KMS-11 (cell line): Measurements from ENCODE around the gene RRN3.
"Not testable (repeated sequence)": the region's sequence is repeated elsewhere in the genome, so short reads cannot be mapped to it uniquely, and the experiment has no call there.

Experiments
- H2AFZ ChIP-seq: fragments of 200-600 bp; sonication (generic); 2 replicates; pipeline ENCODE4 v1.6.1; 2016; ENCODE audit warnings: antibody characterized with exemption, mixed run types, low read depth
- H3K27ac ChIP-seq: fragments of 200-600 bp; sonication (generic); 2 replicates; pipeline ENCODE4 v1.6.1; 2016; ENCODE audit warnings: mild to moderate bottlenecking, mixed run types
- H3K27me3 ChIP-seq: fragments of 200-600 bp; sonication (generic); 2 replicates; pipeline ENCODE4 v1.6.1; 2017; ENCODE audit warnings: mild to moderate bottlenecking, low read depth, mixed run types, moderate library complexity; ENCODE audit not compliant: insufficient read depth
- H3K36me3 ChIP-seq: fragments of 200-600 bp; sonication (generic); 2 replicates; pipeline ENCODE4 v1.6.1; 2017; ENCODE audit warnings: mild to moderate bottlenecking, mixed run types; ENCODE audit not compliant: insufficient read depth
- H3K4me1 ChIP-seq: fragments of 200-600 bp; sonication (generic); 2 replicates; pipeline ENCODE4 v1.6.1; 2016; ENCODE audit warnings: mild to moderate bottlenecking, low read depth, mixed run types; ENCODE audit not compliant: poor library complexity, severe bottlenecking
- H3K4me2 ChIP-seq: fragments of 200-600 bp; sonication (generic); 2 replicates; pipeline ENCODE4 v1.7.0; 2016; ENCODE audit warnings: mild to moderate bottlenecking, mixed run types
- H3K4me3 ChIP-seq: fragments of 200-600 bp; sonication (generic); IDR thresholded peaks from 2 replicates; pipeline ENCODE4 v1.6.1; 2017; ENCODE audit warnings: low read depth, low read length, mixed read lengths; ENCODE audit not compliant: insufficient read depth
- H3K79me2 ChIP-seq: fragments of 200-600 bp; sonication (generic); 2 replicates; pipeline ENCODE4 v1.6.1; 2016; ENCODE audit warnings: low read depth, mixed run types; ENCODE audit not compliant: insufficient read depth
- H3K9ac ChIP-seq: fragments of 200-600 bp; sonication (generic); 2 replicates; pipeline ENCODE4 v1.6.1; 2016; ENCODE audit warnings: mild to moderate bottlenecking, mixed run types
- H4K20me1 ChIP-seq: fragments of 200-600 bp; sonication (generic); 2 replicates; pipeline ENCODE4 v1.6.1; 2016; ENCODE audit warnings: mild to moderate bottlenecking, mixed run types; ENCODE audit not compliant: insufficient read depth
- TF ChIP-seq, protein P1 (sequence below): fragments of 200-600 bp; sonication (generic); conservative IDR thresholded peaks from 2 replicates; pipeline ENCODE4 v1.6.1; 2017; ENCODE audit warnings: low read depth, mild to moderate bottlenecking, antibody characterized with exemption, low read length, moderate library complexity, mixed read lengths

Gene RRN3

DNA sequence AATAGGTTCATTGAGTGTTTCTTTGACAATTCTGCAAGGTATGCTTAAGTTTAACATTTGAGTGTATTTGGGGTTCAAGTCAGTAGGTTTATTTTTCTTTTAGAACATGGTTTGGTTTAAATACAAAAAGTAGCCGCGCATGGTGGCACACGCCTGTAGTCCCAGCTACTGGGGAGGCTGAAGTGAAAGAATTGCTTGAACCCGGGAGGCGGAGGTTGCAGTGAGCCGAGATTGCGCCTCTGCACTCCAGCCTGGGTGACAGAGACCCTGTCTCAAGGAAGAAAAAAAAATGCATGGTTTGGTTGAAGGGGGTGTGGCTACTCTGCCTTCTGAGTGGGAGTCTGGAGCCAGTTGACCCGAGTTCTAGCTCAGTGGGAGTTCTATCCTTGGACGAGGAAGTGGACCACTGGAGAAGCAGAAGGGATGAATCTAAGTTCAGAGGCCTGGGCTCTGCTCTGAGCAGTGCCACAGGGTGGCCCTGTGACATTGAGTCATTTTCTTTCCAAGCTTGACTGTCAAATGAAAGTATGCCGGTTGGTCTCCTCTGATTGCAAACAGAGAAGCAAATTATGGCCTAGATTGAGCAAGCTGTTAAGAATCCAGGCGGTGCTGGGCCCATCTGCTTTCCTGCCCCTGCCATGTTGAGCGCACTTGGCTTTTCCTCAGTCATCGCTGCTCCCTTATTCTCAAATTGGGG is 70.5 kb downstream of the RRN3 start:
- H3K27me3 ChIP-seq, H3K4me1 ChIP-seq, H3K79me2 ChIP-seq, H3K9ac ChIP-seq, H4K20me1 ChIP-seq, H3K36me3 ChIP-seq, H3K27ac ChIP-seq, H3K4me3 ChIP-seq, H3K4me2 ChIP-seq, H2AFZ ChIP-seq: not testable (repeated sequence)

DNA sequence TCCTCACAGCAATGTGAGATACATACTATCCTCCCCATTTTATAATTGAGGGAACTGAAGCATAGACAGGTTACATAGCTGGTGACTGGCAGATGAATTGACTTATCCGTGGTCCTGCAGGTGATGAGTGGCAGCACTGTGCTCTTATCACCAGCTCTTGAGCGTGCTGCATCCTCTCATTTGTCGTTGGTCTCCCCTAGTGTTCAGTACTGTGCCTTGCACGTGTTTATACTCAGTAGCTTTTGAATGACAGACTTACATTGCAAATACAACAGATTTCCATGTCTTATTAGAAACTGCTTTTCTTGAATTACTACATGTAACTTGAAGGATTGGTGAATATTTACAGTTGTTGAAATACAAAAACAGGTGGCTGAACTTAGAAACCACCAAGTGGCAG is 71.9 kb downstream of the RRN3 start:
- not testable (repeated sequence) for H3K4me2 ChIP-seq, H3K4me1 ChIP-seq, H3K27ac ChIP-seq, H4K20me1 ChIP-seq, H3K36me3 ChIP-seq, H3K9ac ChIP-seq, H3K4me3 ChIP-seq, H2AFZ ChIP-seq, H3K79me2 ChIP-seq, H3K27me3 ChIP-seq
- TF ChIP-seq, protein P1, sequence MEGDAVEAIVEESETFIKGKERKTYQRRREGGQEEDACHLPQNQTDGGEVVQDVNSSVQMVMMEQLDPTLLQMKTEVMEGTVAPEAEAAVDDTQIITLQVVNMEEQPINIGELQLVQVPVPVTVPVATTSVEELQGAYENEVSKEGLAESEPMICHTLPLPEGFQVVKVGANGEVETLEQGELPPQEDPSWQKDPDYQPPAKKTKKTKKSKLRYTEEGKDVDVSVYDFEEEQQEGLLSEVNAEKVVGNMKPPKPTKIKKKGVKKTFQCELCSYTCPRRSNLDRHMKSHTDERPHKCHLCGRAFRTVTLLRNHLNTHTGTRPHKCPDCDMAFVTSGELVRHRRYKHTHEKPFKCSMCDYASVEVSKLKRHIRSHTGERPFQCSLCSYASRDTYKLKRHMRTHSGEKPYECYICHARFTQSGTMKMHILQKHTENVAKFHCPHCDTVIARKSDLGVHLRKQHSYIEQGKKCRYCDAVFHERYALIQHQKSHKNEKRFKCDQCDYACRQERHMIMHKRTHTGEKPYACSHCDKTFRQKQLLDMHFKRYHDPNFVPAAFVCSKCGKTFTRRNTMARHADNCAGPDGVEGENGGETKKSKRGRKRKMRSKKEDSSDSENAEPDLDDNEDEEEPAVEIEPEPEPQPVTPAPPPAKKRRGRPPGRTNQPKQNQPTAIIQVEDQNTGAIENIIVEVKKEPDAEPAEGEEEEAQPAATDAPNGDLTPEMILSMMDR: peak; percentile 62

DNA sequence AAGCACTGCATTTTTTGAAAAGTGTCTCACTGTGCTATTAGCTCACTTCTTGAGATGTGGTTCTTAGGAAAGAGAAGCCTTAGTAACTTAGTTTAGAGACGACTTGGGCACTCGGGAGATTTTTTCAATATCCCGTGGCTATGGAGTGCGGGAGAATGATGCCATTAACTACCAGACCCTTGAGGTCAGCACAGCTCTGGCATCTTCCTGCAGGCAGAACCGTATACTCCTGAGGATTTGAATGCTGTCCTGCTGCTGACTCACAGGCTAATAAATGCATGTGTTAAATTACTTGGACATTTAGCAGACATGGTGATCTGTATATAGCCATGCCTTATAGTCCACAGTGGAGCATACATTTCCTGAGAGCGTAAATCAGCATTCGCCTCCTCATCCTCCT is 72.6 kb downstream of the RRN3 start:
- H3K36me3 ChIP-seq, H4K20me1 ChIP-seq, H3K9ac ChIP-seq, H3K27me3 ChIP-seq, H3K4me3 ChIP-seq, H3K4me2 ChIP-seq, H3K79me2 ChIP-seq, H2AFZ ChIP-seq, H3K4me1 ChIP-seq, H3K27ac ChIP-seq: not testable (repeated sequence)

GRCh38 chr16:15016951-15017580 is 77.0 kb downstream of the RRN3 start:
- H2AFZ ChIP-seq, H4K20me1 ChIP-seq, H3K27me3 ChIP-seq, H3K9ac ChIP-seq, H3K27ac ChIP-seq, H3K79me2 ChIP-seq, H3K4me1 ChIP-seq, H3K4me3 ChIP-seq, H3K4me2 ChIP-seq: not testable (repeated sequence)
- peaks cover 10% of the 10 kb centered on the region; the same call in 1 of the 2 replicates for H3K36me3 ChIP-seq

DNA sequence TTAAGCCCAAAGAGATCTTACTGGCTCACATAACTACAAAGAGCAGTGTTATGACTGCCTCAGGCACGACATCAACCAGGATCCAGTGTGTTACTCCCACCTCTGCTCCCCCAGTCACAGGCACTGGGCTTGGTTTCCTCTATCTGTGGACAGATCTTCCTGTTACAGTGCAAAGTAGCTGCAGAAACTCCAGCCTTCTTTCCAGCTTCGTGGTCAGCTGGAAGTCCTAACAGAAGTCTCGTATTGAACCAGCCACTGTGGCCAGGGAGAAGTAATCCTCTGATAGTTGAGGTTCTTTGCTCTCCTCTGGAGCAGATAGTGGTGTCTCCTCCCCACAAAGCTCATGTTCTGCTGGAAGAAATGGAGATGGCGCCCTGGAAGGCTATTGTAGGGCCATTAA is 77.7 kb downstream of the RRN3 start:
- H3K4me2 ChIP-seq, H4K20me1 ChIP-seq, H3K9ac ChIP-seq, H3K27me3 ChIP-seq, H3K27ac ChIP-seq, H3K4me1 ChIP-seq, H2AFZ ChIP-seq, H3K4me3 ChIP-seq, H3K79me2 ChIP-seq: not testable (repeated sequence)
- peaks cover 10% of the 10 kb centered on the region; the same call in 1 of the 2 replicates for H3K36me3 ChIP-seq

- not testable (repeated sequence) for H3K9ac ChIP-seq, H3K4me3 ChIP-seq, H3K79me2 ChIP-seq, H2AFZ ChIP-seq, H3K27me3 ChIP-seq, H3K4me2 ChIP-seq, H3K27ac ChIP-seq, H3K4me1 ChIP-seq, H4K20me1 ChIP-seq
- peaks cover 10% of the 10 kb centered on the region; the same call in 1 of the 2 replicates for H3K36me3 ChIP-seq
These were observed 78.4 kb downstream of the RRN3 start for GRCh38 chr16:15015671-15016070.

- not testable (repeated sequence) for H2AFZ ChIP-seq, H3K4me1 ChIP-seq, H3K4me2 ChIP-seq, H3K79me2 ChIP-seq, H3K27ac ChIP-seq, H3K27me3 ChIP-seq, H4K20me1 ChIP-seq, H3K4me3 ChIP-seq, H3K9ac ChIP-seq
- peaks cover 10% of the 10 kb centered on the region; the same call in 1 of the 2 replicates for H3K36me3 ChIP-seq
These were observed 81.1 kb downstream of the RRN3 start for GRCh38 chr16:15012941-15013340.
